Activated naive CD8-positive, alpha-beta T cell treated with anti-CD3 and anti-CD28 coated beads, Interleukin-2, amount 10 ng/mL, durations not matched to agents 7 days and 5 days (primary cell): ENCODE data around the gene CCR7. TPM values are rescaled to one million over a fixed set of nuclear protein-coding genes. Genes with fewer than 3 reads are reported as not detected.
A peak's percentile ranks its signal among the peaks of the same experiment; 100 is the strongest.
"Not testable (repeated sequence)": the region's sequence is repeated elsewhere in the genome, so short reads cannot be mapped to it uniquely, and the experiment has no call there.

ENCODE experiments used
- ATAC-seq: fragments of 150-1000 bp; cut with Tn5 transposase; one replicate; pipeline ENCODE4 v1.10.0; 2021; ENCODE audit warnings: low read depth, moderate library complexity
- POLR2A ChIA-PET: fragments of 350-600 bp; sonication (Branson Sonifier 250); formaldehyde crosslinking; loops from one replicate; lab custom pipeline; 2021; ENCODE audit warnings: antibody characterized with exemption; lab: Charles Lee
- DNase-seq: peaks from one replicate; pipeline ENCODE4 v3.0.0; 2021
- H3K27ac Mint-ChIP-seq: one replicate; pipeline ENCODE4 v1.8.0; 2022; ENCODE audit warnings: mild to moderate bottlenecking, mixed read lengths
- H3K27me3 Mint-ChIP-seq: one replicate; pipeline ENCODE4 v1.8.0; 2022; ENCODE audit warnings: mild to moderate bottlenecking, moderate library complexity, mixed read lengths
- H3K36me3 Mint-ChIP-seq: one replicate; pipeline ENCODE4 v1.8.0; 2021; ENCODE audit warnings: mild to moderate bottlenecking, mixed read lengths
- H3K4me1 Mint-ChIP-seq: one replicate; pipeline ENCODE4 v1.8.0; 2021; ENCODE audit warnings: mixed read lengths
- H3K4me3 Mint-ChIP-seq: one replicate; pipeline ENCODE4 v1.8.0; 2022; ENCODE audit warnings: mild to moderate bottlenecking, moderate library complexity, mixed read lengths
- H3K9me3 Mint-ChIP-seq: one replicate; pipeline ENCODE4 v1.8.0; 2021; ENCODE audit warnings: mixed read lengths
- total RNA-seq, 2 experiments: library from RNA; stranded (reverse); gene quantifications; one replicate each; pipeline ENCODE4 v1.2.3, GENCODE V29; 2021

The CCR7 gene
- total RNA-seq, 2 experiments from 2014 or later = 231 to 238 TPM

GRCh38 chr17:40551091-40551878, 14.0 kb downstream of the CCR7 start:
- Mint-ChIP-seq H3K4me3 (no peak overlapping the region), H3K36me3 (peaks cover 43% of the 10 kb centered on the region), H3K4me1 (peaks cover 90% of the 10 kb centered on the region), H3K27ac (peak overlapping the region; percentile 78), H3K27me3 (no peaks in the 10 kb centered on the region), H3K9me3 (no peaks in the 10 kb centered on the region)
- peak; percentile 32 for DNase-seq
- POLR2A ChIA-PET = interaction anchor here (0.9 to 28.0 kb wide), 7 partner anchors 6 to 1138 kb away, joined by 3 to 579 read pairs (median 5); partner anchors contain the start of genes CCR7 and EIF1
- no peak for ATAC-seq

- peaks cover 39% of the 10 kb centered on the region for H3K36me3 Mint-ChIP-seq
- ATAC-seq (no peak), DNase-seq (peak; percentile 32)
- peak overlapping the region; percentile 11 for H3K4me3 Mint-ChIP-seq
- H3K27ac Mint-ChIP-seq = peak overlapping the region; percentile 83
- peaks cover 91% of the 10 kb centered on the region for H3K4me1 Mint-ChIP-seq
- H3K9me3 Mint-ChIP-seq = no peaks in the 10 kb centered on the region
- POLR2A ChIA-PET = interaction anchor here (0.9 to 28.0 kb wide), 4 partner anchors 6 to 1139 kb away, joined by 4 to 579 read pairs (median 294); partner anchors contain the start of genes CCR7 and EIF1
- H3K27me3 Mint-ChIP-seq = no peaks in the 10 kb centered on the region
These were observed 14.7 kb downstream of the CCR7 start for GRCh38 chr17:40550608-40551007.

- POLR2A ChIA-PET = interaction anchor here (0.6 to 28.0 kb wide), 12 partner anchors 7 to 186 kb away, joined by 3 to 579 read pairs (median 5); partner anchors contain the start of genes CCR7, SMARCE1 and TOP2A
- peaks cover 26% of the 10 kb centered on the region for H3K36me3 Mint-ChIP-seq
- peak overlapping the region; percentile 83 for H3K27ac Mint-ChIP-seq
- DNase-seq (peak; percentile 36), ATAC-seq (no peak)
- no peaks in the 10 kb centered on the region for H3K27me3 Mint-ChIP-seq
- H3K9me3 Mint-ChIP-seq = no peaks in the 10 kb centered on the region
- peak overlapping the region; percentile 53 for H3K4me3 Mint-ChIP-seq
- peaks cover 80% of the 10 kb centered on the region for H3K4me1 Mint-ChIP-seq
These were observed 16.1 kb downstream of the CCR7 start for GRCh38 chr17:40548982-40549685.

- DNase-seq (peak; percentile 24), ATAC-seq (no peak)
- H3K4me1 Mint-ChIP-seq = peaks cover 74% of the 10 kb centered on the region
- no peaks in the 10 kb centered on the region for H3K9me3 Mint-ChIP-seq
- POLR2A ChIA-PET = interaction anchor here (0.8 to 28.0 kb wide), 10 partner anchors 7 to 186 kb away, joined by 3 to 579 read pairs (median 4); partner anchors contain the start of genes CCR7 and TOP2A
- no peaks in the 10 kb centered on the region for H3K27me3 Mint-ChIP-seq
- H3K36me3 Mint-ChIP-seq = peaks cover 20% of the 10 kb centered on the region
- peak overlapping the region; percentile 53 for H3K4me3 Mint-ChIP-seq
- H3K27ac Mint-ChIP-seq = peak overlapping the region; percentile 83
These were observed 16.7 kb downstream of the CCR7 start for GRCh38 chr17:40548491-40548981.

GRCh38 chr17:40547785-40548478, 17.3 kb downstream of the CCR7 start:
- H3K9me3 Mint-ChIP-seq = no peaks in the 10 kb centered on the region
- peaks cover 19% of the 10 kb centered on the region for H3K36me3 Mint-ChIP-seq
- H3K4me3 Mint-ChIP-seq = peak overlapping the region; percentile 53
- POLR2A ChIA-PET = interaction anchor here (0.7 to 28.0 kb wide), 15 partner anchors 6 to 1118 kb away, joined by 3 to 579 read pairs (median 4); partner anchors contain the start of genes CCR7, SMARCE1 and TOP2A
- H3K4me1 Mint-ChIP-seq = peaks cover 75% of the 10 kb centered on the region
- H3K27me3 Mint-ChIP-seq = no peaks in the 10 kb centered on the region
- no peak for DNase-seq
- peak; percentile 34 for ATAC-seq
- peak overlapping the region; percentile 83 for H3K27ac Mint-ChIP-seq

- no peaks in the 10 kb centered on the region for H3K9me3 Mint-ChIP-seq
- DNase-seq (peak; percentile 77), ATAC-seq (peak; percentile 71)
- H3K27me3 Mint-ChIP-seq = no peaks in the 10 kb centered on the region
- peaks cover 13% of the 10 kb centered on the region for H3K36me3 Mint-ChIP-seq
- peak overlapping the region; percentile 53 for H3K4me3 Mint-ChIP-seq
- peaks cover 75% of the 10 kb centered on the region for H3K4me1 Mint-ChIP-seq
- POLR2A ChIA-PET = interaction anchor here (0.7 to 28.0 kb wide), 13 partner anchors 5 to 1118 kb away, joined by 3 to 579 read pairs (median 4); partner anchors contain the start of genes CCR7, SMARCE1 and TOP2A
- peak overlapping the region; percentile 83 for H3K27ac Mint-ChIP-seq
These were observed 18.0 kb downstream of the CCR7 start for GRCh38 chr17:40547079-40547784.

GRCh38 chr17:40546497-40546896, 18.8 kb downstream of the CCR7 start:
- not testable (repeated sequence) for H3K27me3 Mint-ChIP-seq, H3K36me3 Mint-ChIP-seq, ATAC-seq, H3K4me3 Mint-ChIP-seq, H3K9me3 Mint-ChIP-seq, DNase-seq
- POLR2A ChIA-PET = interaction anchor here (1.0 to 28.0 kb wide), 3 partner anchors 10 to 66 kb away, joined by 3 to 579 read pairs (median 4); partner anchors contain the start of gene CCR7
- Mint-ChIP-seq H3K27ac (peak overlapping the region; percentile 44), H3K4me1 (peaks cover 78% of the 10 kb centered on the region)

GRCh38 chr17:40545660-40546059, 19.6 kb downstream of the CCR7 start:
- Mint-ChIP-seq H3K4me1 (peaks cover 78% of the 10 kb centered on the region), H3K27me3 (no peaks in the 10 kb centered on the region), H3K36me3 (peaks cover 7% of the 10 kb centered on the region), H3K4me3 (no peak overlapping the region), H3K27ac (no peak overlapping the region), H3K9me3 (no peaks in the 10 kb centered on the region)
- POLR2A ChIA-PET = interaction anchor here (2.2 to 28.0 kb wide), 2 partner anchors 11 to 12 kb away, joined by 6 to 579 read pairs; partner anchors contain the start of gene CCR7
- ATAC-seq (no peak), DNase-seq (peak; percentile 26)

- Mint-ChIP-seq H3K4me3 (peak overlapping the region; percentile 68), H3K27me3 (peaks cover 2% of the 10 kb centered on the region), H3K27ac (peak overlapping the region; percentile 86), H3K9me3 (no peaks in the 10 kb centered on the region), H3K36me3 (peaks cover 3% of the 10 kb centered on the region), H3K4me1 (peaks cover 73% of the 10 kb centered on the region)
- peak; percentile 8 for ATAC-seq
- POLR2A ChIA-PET = interaction anchor here (0.5 to 28.0 kb wide), 5 partner anchors 11 to 116 kb away, joined by 3 to 579 read pairs (median 5); partner anchors contain the start of gene CCR7
- peak; percentile 41 for DNase-seq
These were observed 22.5 kb downstream of the CCR7 start for GRCh38 chr17:40542558-40543411.

GRCh38 chr17:40541873-40542557, 23.3 kb downstream of the CCR7 start:
- no peaks in the 10 kb centered on the region for H3K9me3 Mint-ChIP-seq
- peaks cover 73% of the 10 kb centered on the region for H3K4me1 Mint-ChIP-seq
- peak overlapping the region; percentile 86 for H3K27ac Mint-ChIP-seq
- no peak for ATAC-seq
- peaks cover 2% of the 10 kb centered on the region for H3K27me3 Mint-ChIP-seq
- DNase-seq = no peak
- POLR2A ChIA-PET = interaction anchor here (0.7 to 28.0 kb wide), 8 partner anchors 8 to 182 kb away, joined by 3 to 579 read pairs (median 6); partner anchors contain the start of gene CCR7
- peaks cover 3% of the 10 kb centered on the region for H3K36me3 Mint-ChIP-seq
- peak overlapping the region; percentile 68 for H3K4me3 Mint-ChIP-seq
